Uterus (tissue), 2 donors: Measurements from ENCODE around the gene PHC2.

Experiments used
- POLR2A ChIP-seq, 2 donors: fragments of 450-650 bp; IDR thresholded peaks; one replicate each; pipeline ENCODE4 v1.6.1; 2016; ENCODE audit warnings: antibody characterized with exemption in 2 of 2, mild to moderate bottlenecking in 1 of 2, moderate library complexity in 1 of 2
- TF ChIP-seq, protein P1 (sequence below), 4 experiments: fragments of 200-600 bp in 2 of 4; fragments of 450-650 bp in 2 of 4; sonication (generic) in 2 of 4; IDR thresholded peaks; one replicate each; pipeline ENCODE4 v1.5.1; 2016 to 2019; ENCODE audit warnings: antibody characterized with exemption in 4 of 4, mild to moderate bottlenecking in 2 of 4, moderate library complexity in 1 of 4

DNA sequence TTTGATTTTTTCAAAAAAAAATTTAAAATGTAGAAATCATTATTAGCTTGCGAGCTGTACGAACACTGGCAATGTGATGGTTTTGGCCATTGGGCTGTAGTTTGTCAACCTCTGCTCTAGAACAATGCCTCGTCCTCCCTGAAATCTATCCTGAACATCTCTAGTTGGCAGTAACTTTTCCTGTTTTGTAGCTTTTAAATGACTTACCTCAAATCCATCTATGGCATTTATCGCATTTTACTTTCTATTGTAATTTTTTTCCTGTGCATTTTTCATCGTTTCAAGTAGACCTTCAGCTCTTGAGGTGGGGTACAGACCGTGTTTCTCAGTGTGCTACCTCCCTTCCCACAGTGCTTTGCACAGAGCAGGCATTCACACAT is 79.6 kb downstream of the PHC2 start:
- TF ChIP-seq, protein P1, sequence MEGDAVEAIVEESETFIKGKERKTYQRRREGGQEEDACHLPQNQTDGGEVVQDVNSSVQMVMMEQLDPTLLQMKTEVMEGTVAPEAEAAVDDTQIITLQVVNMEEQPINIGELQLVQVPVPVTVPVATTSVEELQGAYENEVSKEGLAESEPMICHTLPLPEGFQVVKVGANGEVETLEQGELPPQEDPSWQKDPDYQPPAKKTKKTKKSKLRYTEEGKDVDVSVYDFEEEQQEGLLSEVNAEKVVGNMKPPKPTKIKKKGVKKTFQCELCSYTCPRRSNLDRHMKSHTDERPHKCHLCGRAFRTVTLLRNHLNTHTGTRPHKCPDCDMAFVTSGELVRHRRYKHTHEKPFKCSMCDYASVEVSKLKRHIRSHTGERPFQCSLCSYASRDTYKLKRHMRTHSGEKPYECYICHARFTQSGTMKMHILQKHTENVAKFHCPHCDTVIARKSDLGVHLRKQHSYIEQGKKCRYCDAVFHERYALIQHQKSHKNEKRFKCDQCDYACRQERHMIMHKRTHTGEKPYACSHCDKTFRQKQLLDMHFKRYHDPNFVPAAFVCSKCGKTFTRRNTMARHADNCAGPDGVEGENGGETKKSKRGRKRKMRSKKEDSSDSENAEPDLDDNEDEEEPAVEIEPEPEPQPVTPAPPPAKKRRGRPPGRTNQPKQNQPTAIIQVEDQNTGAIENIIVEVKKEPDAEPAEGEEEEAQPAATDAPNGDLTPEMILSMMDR (IDR thresholded peaks at IDR 0.05), result no peak
- TF ChIP-seq POLR2A (IDR thresholded peaks at IDR 0.05), result no peak
